NCI-H2107 treated with DMSO at 0.1 percent for 48 hours (cell line): ENCODE measurements around the gene MAP3K19.
"Not testable (repeated sequence)": the region's sequence is repeated elsewhere in the genome, so short reads cannot be mapped to it uniquely, and the experiment has no call there.

Source experiments
- DNase-seq: peaks from one replicate; lab custom pipeline; 2025; ENCODE audit not compliant: unreplicated experiment; lab: John Stamatoyannopoulos, UW

MAP3K19 gene

DNA sequence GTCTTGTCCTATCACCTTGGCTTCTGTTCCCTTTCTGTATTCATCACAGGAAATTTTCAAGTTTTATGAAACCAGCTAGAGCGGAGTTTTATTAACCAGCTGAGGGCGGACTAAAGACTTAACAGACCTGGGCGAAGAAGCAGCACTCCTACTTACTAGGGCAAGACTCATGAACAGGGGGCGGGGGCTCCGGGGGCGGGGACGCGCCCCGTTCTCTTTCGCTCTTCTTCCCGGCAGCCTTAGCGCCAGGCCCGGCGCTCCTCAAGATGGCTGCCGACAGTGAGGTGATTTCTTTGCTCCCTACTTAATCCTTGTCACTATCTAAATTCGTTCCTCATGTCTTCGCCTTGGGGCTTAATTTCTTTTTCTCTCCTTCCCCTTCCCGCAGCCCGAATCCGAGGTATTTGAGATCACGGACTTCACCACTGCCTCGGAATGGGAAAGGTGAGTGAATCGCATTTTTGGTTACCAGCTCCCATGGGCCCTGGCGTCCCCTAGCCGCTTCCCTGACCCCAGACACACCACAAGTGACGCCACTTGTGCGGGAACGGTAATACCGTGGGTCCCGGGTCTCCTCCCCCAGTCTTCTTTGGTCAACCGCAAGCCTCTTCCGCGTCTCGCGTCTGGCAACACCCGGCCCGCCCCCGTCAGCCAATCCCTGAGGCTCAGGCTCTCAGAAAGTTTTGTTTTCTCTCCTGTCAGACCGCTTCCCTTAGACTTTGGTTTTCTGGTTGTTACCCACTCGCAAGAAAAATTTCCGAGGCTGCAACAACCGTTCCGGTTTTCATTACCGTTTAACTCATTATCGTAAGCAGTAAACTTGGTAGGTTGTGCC lies 5.0 kb upstream of the MAP3K19 start, which contains the start of gene RAB3GAP1:
TSS of gene RAB3GAP1 (plus strand) at position 251 of the 835 bp plus-strand sequence. CDS start at position 267, 16 bp downstream.
- DNase-seq: peak; percentile 57

DNA sequence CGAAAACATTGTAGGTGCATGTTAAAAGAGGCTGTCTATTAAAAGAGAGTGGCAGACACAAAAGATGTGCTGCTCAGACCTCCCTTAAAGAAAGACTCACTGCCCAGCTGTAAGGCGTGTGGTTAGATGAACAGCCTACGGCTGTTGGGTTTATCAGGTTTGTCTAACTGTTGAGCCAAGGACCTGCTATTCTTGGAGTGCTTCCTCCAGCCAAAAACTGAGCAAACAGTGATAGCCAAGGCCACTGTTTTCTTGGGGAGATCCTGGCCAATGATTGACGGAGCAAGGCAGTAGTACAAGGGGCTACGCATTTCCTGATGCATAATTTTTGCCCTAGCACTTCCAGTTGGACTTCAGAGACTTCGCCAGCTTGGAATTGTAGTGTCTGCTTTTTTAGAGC lies 3.4 kb upstream of the MAP3K19 start:
- DNase-seq: no peak

DNA sequence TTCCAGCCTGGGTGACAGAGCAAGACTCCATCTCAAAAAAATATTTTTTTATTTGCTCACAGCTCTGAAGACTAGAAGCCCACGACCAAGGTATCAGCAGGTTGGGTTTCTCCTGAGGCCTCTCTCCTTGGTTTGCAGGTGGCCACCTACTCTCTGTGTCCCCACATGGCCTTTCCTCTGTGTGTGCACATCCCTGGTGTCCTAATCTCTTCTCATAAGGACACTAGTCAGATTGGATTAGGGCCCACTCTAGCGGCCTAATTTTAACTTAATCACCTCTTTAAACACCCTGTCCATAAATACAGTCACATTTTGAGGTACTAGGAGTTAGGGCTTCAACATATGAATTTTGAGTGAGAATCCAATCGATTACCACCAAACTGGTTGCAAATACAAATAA lies 2.9 kb upstream of the MAP3K19 start:
- DNase-seq: no peak

DNA sequence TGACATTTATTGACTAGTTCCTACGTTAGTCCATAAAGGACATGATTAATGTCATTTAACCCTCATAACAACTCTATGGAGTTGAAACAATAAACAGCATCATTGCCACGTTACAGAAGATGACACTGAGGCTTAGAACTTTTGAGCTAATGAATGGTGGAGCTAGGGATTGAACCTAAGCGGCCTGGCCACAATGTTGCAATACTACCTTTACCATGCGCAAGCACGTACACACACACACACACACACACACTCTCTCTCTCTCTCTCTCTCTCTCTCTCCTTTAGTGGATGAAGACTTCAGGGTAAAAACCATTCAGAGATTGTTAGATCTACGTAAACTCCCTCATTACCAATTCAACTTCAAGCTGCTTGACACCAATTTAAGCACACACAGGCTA lies 875 bp upstream of the MAP3K19 start:
- DNase-seq: no peak

DNA sequence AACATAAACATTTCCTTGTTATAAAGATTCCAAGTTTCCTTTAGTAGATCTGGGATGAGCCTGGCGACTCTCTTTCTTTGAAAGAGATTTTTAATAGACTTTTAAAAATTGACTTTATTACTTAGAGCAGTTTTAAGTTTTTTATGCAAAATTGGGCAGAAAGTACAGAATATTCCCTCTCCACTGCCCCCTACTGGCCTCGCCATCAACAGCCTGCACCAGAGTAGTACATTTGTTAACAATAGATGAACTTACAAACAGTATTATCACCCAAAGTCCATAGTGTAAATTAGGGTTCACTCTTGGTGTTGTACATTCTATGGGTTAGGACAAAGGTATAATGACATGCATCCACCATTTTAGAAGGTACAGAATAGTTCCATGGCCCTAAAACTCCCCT lies 3.9 kb downstream of the MAP3K19 start:
- DNase-seq: no peak

DNA sequence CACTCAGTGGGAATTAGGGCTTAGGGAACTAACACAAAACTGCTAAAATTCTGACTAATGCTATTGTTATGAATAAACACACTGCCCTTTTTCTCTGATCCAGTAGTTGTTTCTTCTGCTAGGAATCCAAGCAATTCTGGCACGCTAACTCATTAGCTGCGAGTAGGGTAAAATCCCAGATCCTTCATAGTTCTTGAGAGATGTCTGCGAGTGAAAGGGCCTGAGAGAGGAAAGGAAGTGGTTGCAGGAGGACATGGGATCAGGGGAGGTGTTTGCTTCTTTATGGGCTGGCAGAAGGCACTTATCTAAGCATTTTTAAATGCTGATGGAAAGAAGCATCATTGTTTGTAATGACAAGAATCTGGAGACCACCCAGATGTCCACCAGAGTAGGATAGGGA lies 9.4 kb downstream of the MAP3K19 start:
- no peak for DNase-seq

DNA sequence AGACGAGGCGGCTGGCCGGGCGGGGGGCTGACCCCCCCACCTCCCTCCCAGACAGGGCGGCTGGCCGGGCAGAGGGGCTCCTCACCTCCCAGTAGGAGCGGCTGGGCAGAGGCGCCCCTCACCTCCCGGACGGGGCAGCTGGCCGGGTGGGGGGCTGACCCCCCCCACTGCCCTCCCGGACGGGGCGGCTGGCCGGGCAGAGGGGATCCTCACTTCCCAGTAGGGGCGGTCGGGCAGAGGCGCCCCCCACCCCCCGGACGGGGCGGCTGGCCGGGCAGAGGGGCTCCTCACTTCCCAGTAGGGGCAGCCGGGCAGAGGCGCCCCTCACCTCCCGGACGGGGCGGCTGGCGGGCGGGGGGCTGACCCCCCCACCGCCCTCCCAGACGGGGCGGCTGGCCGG lies 14.0 kb downstream of the MAP3K19 start:
- DNase-seq: not testable (repeated sequence)

DNA sequence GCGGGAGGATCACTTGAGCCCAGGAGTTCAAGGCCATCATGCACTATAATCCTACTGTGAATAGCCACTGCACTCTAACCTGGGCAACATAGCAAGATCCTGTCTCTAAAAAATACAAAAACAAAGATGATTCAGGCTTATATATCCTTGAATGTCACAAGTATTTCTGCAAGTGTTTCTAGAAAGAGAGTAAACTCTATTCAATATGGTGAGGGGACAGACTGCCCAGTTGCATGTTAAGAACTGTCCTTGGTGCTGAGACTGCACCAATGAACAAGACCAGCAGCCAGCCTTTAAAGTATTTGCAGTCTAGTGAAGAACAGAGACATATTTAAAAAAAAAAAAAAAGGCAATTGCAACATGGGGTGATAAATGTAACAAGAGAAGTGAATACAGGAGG lies 16.4 kb downstream of the MAP3K19 start:
- DNase-seq: no peak

DNA sequence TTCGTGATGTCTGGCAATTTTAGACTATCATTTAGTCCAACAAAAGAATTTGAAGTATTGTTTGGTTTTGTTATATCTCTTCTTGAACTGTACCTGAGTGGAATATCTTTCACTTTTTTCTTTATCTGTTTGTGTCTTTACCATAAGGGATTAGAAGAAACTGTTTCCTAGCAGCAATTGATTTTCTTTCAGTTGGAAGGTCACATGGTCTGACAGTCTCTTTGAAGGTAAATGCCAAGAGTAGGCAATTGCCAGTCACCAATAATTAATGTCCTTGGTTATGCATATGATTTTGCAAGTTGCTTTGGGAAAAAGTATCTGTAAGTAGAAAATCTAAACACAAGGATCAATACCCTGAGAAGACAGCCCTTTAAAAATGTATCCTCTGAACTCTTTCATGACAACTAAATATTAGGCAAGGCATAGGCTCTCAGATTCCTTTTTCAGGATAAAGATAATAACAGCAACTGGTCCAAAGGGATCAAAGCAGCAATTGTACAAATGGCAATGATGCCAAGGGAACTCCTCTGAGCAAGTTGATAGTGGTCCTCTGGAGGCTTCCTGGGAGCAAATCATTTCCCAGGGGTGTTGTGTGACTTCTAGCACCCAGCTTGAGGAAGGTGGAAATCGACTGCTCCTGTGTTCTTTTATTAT lies 17.6 kb downstream of the MAP3K19 start:
- DNase-seq: no peak

DNA sequence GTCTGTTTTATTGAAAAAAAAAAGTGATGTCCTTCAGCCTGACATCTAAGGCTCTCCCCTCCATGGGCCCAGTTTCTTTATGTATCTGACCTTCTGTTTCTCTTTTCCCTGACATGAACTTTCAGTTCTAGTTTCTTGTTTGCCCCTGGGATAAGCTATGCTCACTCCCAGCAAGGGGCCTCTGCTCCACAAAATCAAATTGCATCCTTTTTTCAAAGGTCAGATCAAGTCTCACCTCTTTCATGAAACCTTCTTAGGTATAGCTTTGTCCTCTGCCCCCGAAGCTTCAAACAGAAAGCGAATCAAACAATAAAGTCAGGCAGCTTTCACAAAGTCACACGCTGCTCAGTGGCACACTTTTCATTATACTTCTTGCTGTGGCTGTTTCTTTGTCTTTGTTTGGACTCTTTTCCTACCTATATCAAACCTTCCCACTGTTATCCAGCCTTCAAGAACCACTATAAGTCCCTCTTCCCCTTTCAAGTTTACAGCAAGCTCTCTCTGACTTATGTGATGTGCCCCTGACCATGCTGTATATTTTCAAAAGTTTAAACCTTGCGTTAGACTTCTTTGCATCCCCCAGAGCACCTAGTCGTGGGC lies 23.3 kb downstream of the MAP3K19 start:
- DNase-seq: no peak

DNA sequence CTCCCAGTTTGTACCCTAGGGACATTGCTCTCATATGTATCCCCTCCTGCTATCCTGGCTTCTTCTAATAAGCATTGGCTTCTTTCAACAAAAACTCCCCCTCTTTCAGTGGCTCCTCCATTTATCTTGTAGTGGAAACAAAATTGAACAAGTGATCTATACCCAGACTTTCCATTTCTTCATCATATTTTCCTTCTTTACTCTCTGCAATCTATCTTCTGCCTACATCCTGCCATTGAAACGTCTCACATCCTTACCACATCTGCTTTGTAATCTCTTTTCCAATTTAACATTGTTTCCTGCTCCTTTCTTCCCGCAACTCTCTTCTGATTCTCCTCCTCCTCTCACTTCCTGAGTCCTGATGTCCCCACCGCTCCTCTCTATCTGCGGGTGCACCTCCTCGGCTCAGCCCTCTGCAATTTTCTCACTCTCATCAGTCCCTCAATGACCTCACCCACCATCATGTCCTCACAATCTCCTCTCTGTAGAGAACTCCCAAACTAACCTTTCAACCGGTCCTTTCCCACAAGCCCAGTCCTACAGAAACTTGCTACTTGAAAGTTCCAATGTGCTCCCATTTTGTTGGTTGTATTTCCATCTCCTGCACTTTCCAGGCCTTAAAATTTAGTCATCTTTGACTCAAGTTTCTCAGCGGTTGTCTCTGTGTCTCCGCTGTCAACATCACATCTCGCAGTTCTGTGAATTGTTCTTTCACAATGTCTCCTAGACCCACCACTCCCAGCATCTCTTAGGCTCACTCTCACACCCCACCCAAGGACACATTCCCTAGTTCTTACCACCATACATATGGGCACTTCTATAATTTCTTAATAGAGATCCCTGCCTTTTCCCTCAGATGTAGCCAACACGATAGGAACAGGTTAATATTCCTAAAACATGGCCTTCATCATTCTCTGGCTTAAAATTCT lies 24.0 kb downstream of the MAP3K19 start:
- no peak for DNase-seq

DNA sequence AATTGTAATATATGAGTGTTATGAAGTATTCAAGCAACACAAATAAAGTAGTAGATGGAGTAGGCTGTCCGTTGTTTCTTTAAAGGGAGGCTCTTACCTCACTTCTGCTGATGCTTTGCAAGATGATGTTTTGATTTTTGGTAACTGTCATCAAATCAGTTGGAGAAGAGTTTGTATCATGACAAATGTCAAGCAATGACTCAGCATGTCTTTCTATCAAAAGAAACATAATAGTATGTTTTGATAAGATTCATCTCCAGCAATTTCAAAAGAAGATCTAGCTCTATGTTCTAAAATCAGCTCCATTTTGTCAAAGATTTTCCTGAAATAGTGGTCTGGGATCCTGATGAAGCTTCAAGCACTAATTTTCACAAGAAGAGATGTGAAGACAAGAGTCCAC lies 25.6 kb downstream of the MAP3K19 start:
- DNase-seq: no peak

DNA sequence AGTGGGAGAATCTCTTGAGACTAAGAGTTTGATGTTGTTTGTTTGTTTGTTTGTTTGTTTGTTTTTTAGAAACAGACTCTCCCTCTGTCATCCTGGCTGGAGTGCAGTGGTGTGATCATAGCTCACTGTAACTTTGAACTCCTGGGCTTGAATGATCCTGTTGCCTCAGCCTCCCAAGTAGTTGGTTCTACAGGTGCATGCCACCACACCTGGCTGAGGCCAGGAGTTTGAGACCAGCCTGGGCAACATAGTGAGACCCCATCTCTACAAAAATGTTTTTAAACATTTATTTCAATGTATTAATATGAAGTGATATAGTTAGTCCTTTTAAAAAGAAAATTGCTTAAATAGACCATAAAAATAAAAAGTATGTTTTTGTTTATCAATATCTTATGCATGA lies 35.6 kb downstream of the MAP3K19 start:
- no peak for DNase-seq

DNA sequence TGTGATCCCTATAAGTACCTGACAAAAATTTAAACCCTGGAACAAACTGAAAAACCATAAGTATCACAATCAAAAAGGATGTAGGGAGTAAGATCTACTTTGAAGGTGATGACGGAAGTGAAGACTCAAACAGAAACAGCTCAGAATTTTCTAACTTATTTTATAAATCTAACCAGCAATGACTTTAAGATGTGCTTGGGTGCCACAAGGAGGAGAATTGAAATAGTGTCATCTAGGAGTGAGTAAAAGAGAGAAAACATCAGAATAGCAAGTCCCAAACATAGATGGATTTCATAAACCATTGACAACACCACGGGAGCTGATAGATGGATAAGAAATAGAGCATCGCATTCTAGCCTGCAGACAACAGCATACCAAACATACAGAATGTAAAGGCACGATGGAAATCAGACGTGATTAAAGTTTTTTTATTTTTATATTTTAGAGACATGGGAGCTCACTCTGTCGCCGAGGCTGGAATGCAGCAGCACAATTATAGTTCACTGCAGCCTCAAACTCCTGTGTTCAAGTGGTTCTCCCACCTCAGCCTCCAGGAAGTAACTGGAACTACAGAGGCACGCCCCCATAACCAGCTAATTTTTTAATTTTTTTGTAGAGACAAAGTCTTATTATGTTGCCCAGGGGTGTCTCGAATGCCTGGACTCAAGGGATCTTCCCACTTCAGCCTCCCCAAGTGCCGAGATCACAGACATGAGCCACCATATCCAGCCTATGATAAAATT lies 36.9 kb downstream of the MAP3K19 start:
- no peak for DNase-seq

DNA sequence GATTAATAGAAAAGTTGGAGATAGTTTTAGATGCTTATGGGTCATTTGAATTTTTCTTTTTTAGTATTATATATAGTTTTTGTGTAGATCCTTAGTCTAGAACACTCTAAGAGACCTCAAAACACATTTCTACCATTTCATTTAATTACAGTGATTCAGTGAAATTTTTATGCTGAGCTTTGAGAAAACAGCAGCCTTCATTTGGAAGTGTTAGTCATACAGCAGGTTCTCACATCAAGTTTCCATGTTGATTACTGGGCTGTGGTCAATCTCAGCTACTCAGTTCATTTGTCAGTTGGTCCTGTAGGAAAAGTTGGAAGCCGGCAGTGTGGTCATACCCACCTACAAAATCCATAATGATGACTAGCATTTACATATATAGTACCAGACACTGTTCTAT lies 37.9 kb downstream of the MAP3K19 start:
- DNase-seq: no peak

DNA sequence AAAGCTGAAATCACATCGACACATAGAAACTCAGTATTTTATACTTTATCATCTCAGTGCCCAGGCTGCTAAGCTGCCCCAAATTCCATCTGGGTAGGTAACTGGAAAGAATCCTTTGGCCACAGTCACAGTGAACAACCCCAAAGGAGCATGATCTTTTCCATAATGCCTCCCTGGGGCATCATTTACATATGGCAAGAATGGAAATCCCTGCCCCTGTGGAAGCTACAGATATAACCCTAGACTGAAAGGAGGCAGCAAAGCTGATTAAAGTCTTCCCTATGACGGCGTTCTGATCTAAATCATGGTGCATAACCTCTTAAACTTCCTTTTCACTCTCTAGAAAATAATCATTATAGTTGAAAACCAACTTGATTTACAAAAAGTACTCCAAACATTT lies 41.5 kb downstream of the MAP3K19 start:
- DNase-seq: no peak

DNA sequence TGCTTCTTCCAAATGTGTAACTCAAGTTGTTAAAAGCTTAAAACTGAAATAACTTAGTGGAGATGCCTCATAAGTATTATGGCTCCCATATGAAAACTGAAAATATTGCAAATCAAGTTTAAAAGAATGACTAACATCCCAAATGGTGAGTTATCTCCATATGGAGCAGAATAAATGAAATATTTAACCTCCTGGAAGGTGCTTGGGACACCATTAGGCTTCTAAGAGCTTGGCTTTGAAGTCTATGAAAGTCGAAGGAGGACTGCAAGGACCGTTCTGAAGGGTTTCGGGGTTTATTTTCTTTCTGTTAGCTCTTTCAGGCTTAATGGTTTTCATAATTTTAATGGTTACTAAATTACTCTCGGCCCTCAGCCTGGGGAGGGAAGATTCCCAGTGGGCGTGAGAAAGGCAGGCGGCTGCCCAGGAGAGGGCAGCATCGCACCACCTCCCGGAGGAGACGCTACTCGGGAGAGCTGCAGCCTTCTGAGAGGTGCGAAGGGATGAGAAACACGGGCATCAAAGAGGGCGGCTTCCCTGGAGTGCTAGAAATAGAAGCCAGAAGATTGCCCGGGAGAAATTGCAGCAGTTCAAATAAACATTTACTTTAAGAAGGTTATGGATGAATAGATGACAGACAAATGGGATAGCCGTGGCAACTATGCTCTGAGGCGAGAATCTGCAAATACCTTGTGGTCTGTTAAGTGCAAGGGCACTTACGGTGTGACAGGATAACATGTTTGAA lies 43.1 kb downstream of the MAP3K19 start:
- DNase-seq: peak; percentile 48

DNA sequence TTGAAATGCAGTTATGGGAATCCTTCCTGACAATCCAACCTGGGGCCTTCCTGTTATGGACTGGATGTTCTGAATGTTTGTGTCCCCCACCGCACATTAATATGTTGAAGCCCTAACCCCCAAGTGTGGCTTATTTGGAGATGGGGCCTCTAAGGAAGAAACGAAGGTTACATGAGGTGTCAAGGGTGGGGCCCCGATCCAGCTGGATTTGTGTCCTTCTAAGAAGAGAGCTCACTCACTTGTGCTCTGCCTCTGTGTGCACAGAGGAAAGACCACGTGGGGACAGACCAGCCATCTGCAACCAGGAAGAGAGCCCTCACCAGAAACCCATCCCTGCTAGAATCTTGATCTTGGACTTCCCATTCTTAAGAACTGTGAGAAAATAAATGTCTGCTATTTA lies 44.4 kb downstream of the MAP3K19 start:
- no peak for DNase-seq

DNA sequence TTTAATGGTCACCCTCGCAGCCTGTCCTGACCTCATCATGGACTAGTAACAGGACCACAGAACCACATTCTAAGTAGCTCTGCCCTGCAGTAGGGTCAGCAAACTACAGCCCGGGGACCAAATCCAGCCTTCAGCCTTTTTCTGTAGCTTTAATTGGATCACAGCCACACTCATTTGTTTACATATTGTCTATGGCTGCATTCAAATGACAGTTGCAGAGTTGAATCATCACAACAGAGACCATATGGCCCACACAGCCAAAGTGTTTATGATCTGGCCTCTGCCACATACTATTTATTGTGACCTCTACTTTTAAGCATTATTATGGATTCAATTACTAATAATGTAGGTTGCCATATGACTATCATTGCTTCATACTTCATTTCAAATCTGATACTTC lies 47.7 kb downstream of the MAP3K19 start:
- DNase-seq: no peak
